GM18861 (cell line): ENCODE measurements around the gene TMEM238L.

Source experiments
- ATAC-seq: cut with Tn5 transposase; IDR thresholded peaks from one replicate; pipeline ENCODE4 v1.9.1; 2021; ENCODE audit not compliant: unreplicated experiment

TMEM238L gene

DNA sequence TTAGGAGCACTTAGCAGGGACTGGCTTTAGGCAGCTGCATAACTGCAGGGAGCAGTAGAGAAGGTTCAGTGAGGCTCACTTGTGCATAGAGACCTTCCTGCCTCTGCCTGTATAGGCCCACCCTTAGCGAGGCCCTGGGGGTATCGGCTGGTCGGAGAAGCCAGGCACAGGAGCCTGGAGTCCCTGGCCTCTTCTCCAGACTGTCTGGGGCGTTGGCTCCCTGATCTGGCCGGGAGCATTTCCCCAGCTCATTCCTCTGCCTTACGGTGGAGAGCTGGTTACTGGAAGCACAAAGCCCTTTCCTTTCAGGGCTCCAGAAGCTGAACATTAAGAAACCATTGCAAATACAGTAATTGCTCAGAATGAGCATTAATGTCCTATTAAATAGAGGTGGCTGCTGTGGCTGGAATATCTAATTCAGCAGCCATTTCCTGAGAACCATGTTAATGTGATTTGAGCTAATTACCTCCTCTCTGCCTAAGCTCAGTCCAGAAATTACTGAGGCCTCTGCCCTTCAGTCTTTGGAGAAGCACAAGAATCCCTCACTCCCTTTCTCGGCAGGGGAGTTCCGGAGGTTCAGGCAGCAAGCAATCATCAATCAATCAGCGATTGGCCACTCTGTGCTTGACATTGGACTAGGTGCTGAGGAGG, 55.2 kb downstream of the TMEM238L start:
- no peak for ATAC-seq

DNA sequence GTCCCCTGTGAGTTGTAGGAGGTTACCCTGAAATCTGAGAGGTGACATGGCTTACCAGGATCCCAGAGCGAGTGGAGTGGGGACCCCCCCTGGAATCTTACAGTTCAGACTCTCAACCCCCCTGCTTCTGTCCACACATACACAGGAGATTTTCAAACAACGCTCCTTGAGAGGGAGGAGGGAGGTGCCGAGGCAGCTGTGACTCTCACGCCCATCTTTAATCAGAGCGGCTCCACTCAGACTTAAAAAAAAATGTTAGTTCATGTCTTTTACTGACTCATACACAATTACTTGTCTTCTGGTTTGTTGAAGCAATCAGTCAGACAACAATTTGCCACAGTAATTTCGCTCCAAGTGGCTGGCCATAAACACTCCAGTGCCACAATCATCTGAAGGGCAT, 58.7 kb downstream of the TMEM238L start:
- ATAC-seq = no peak
